OCI-LY1 (cell line): ENCODE data around the gene PHLPP1.

Source experiments
- H2AFZ ChIP-seq: fragments of 200-600 bp; sonication (generic), shearing (Covaris generic); 2 replicates; pipeline ENCODE4 v1.6.0; 2014; ENCODE audit warnings: antibody characterized with exemption, mild to moderate bottlenecking, low read length
- H3F3A ChIP-seq: fragments of 200-600 bp; sonication (generic), shearing (Covaris generic); 2 replicates; pipeline ENCODE4 v1.6.0; 2014; ENCODE audit warnings: mild to moderate bottlenecking, antibody characterized with exemption, low read length, moderate library complexity; ENCODE audit not compliant: insufficient read depth
- H3K27ac ChIP-seq: fragments of 200-600 bp; sonication (generic); 2 replicates; pipeline ENCODE4 v1.5.1; 2014; ENCODE audit warnings: low read length, mixed run types, mild to moderate bottlenecking, low read depth; ENCODE audit not compliant: poor library complexity, severe bottlenecking
- H3K27me3 ChIP-seq: fragments of 200-600 bp; sonication (generic); 2 replicates; pipeline ENCODE4 v1.6.0; 2014; ENCODE audit warnings: antibody characterized with exemption, mild to moderate bottlenecking, low read length, moderate library complexity; ENCODE audit not compliant: insufficient read depth
- H3K36me3 ChIP-seq: fragments of 200-600 bp; sonication (generic); 2 replicates; pipeline ENCODE4 v1.6.1; 2014; ENCODE audit warnings: mild to moderate bottlenecking, antibody characterized with exemption, low read length, moderate library complexity, mixed read lengths; ENCODE audit not compliant: insufficient read depth
- H3K4me1 ChIP-seq: fragments of 200-600 bp; sonication (generic); 2 replicates; pipeline ENCODE4 v1.5.1; 2014; ENCODE audit warnings: mild to moderate bottlenecking, low read length, moderate library complexity; ENCODE audit not compliant: insufficient read depth, severe bottlenecking
- H3K4me2 ChIP-seq: fragments of 200-600 bp; sonication (generic), shearing (Covaris generic); 2 replicates; pipeline ENCODE4 v1.6.1; 2014; ENCODE audit warnings: low read length
- H3K4me3 ChIP-seq: fragments of 200-600 bp; sonication (generic); 2 replicates; pipeline ENCODE4 v1.5.1; 2014; ENCODE audit warnings: low read length, low read depth, mild to moderate bottlenecking, mixed read lengths; ENCODE audit not compliant: poor library complexity, severe bottlenecking
- H3K79me2 ChIP-seq: fragments of 200-600 bp; shearing (Covaris generic); 2 replicates; pipeline ENCODE4 v1.6.1; 2016; ENCODE audit warnings: mixed run types, low read length, mixed read lengths; ENCODE audit not compliant: insufficient read depth
- H3K9ac ChIP-seq: fragments of 200-600 bp; sonication (generic), shearing (Covaris generic); 2 replicates; pipeline ENCODE4 v1.6.1; 2014; ENCODE audit warnings: mild to moderate bottlenecking, low read length, mixed read lengths
- H3K9me2 ChIP-seq: fragments of 200-600 bp; sonication (generic), shearing (Covaris generic); 2 replicates; pipeline ENCODE4 v1.6.1; 2014; ENCODE audit warnings: low read depth, mild to moderate bottlenecking, low read length, mixed read lengths
- H3K9me3 ChIP-seq: fragments of 200-600 bp; shearing (Covaris generic); 2 replicates; pipeline ENCODE4 v1.6.1; 2014; ENCODE audit warnings: low read length, mixed read lengths
- H4K20me1 ChIP-seq: fragments of 200-600 bp; sonication (generic), shearing (Covaris generic); 2 replicates; pipeline ENCODE4 v1.6.0; 2016; ENCODE audit warnings: mild to moderate bottlenecking, low read length; ENCODE audit not compliant: insufficient read depth
- EZH2 ChIP-seq: fragments of 200-600 bp; sonication (generic), shearing (Covaris generic); IDR thresholded peaks from 2 replicates; pipeline ENCODE4 v1.8.0; 2017; ENCODE audit warnings: borderline replicate concordance, mixed run types, mild to moderate bottlenecking, antibody characterized with exemption, low read length, moderate library complexity, mixed read lengths
- TF ChIP-seq, protein P1 (sequence below): fragments of 200-600 bp; sonication (generic), shearing (Covaris generic); IDR thresholded peaks from 2 replicates; pipeline ENCODE4 v1.5.1; 2017; ENCODE audit warnings: mild to moderate bottlenecking, antibody characterized with exemption, low read length, moderate library complexity, mixed read lengths

The PHLPP1 gene

GRCh38 chr18:62730941-62731340 lies 15.6 kb downstream of the PHLPP1 start:
- Histone ChIP-seq H3K27me3 (no peaks in the 10 kb centered on the region), H3K36me3 (peaks cover 7% of the 10 kb centered on the region; the same call in 1 of the 2 replicates), H3K4me3 (no peak overlapping the region), H3K9ac (no peak overlapping the region), H3F3A (no peaks in the 10 kb centered on the region), H4K20me1 (no peaks in the 10 kb centered on the region), H3K4me1 (peaks cover 22% of the 10 kb centered on the region), H3K4me2 (no peak overlapping the region), H2AFZ (no peak overlapping the region), H3K9me2 (no peaks in the 10 kb centered on the region), H3K79me2 (0 out of 2 replicates have a peak, but pooled peaks cover 4% of the 10 kb centered on the region), H3K9me3 (peaks cover 3% of the 10 kb centered on the region; the same call in 1 of the 2 replicates), H3K27ac (no peak overlapping the region)
- TF ChIP-seq EZH2 = no peak
- TF ChIP-seq, protein P1, sequence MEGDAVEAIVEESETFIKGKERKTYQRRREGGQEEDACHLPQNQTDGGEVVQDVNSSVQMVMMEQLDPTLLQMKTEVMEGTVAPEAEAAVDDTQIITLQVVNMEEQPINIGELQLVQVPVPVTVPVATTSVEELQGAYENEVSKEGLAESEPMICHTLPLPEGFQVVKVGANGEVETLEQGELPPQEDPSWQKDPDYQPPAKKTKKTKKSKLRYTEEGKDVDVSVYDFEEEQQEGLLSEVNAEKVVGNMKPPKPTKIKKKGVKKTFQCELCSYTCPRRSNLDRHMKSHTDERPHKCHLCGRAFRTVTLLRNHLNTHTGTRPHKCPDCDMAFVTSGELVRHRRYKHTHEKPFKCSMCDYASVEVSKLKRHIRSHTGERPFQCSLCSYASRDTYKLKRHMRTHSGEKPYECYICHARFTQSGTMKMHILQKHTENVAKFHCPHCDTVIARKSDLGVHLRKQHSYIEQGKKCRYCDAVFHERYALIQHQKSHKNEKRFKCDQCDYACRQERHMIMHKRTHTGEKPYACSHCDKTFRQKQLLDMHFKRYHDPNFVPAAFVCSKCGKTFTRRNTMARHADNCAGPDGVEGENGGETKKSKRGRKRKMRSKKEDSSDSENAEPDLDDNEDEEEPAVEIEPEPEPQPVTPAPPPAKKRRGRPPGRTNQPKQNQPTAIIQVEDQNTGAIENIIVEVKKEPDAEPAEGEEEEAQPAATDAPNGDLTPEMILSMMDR = no peak

GRCh38 chr18:62732617-62733016 lies 17.3 kb downstream of the PHLPP1 start:
- no peaks in the 10 kb centered on the region for H3F3A ChIP-seq
- TF ChIP-seq, protein P1 = no peak
- no peak for TF ChIP-seq EZH2

GRCh38 chr18:62734290-62734689 lies 18.9 kb downstream of the PHLPP1 start:
- 0 out of 2 replicates have a peak, but pooled peaks cover 4% of the 10 kb centered on the region for H3K79me2 ChIP-seq
- no peaks in the 10 kb centered on the region for H4K20me1 ChIP-seq

More at GRCh38 chr18:62732617-62733016, 17.3 kb downstream of the PHLPP1 start:
- Histone ChIP-seq H3K9me3 (peaks cover 3% of the 10 kb centered on the region; the same call in 1 of the 2 replicates), H3K9me2 (no peaks in the 10 kb centered on the region), H3K4me3 (no peak overlapping the region), H3K27ac (no peak overlapping the region), H3K27me3 (no peaks in the 10 kb centered on the region), H3K79me2 (0 out of 2 replicates have a peak, but pooled peaks cover 4% of the 10 kb centered on the region), H3K9ac (no peak overlapping the region), H4K20me1 (no peaks in the 10 kb centered on the region), H2AFZ (no peak overlapping the region), H3K36me3 (peaks cover 7% of the 10 kb centered on the region; the same call in 1 of the 2 replicates), H3K4me2 (no peak overlapping the region), H3K4me1 (peaks cover 18% of the 10 kb centered on the region)

More at GRCh38 chr18:62734290-62734689, 18.9 kb downstream of the PHLPP1 start:
- Histone ChIP-seq H3K27ac (no peak overlapping the region), H3F3A (no peaks in the 10 kb centered on the region), H3K9ac (no peak overlapping the region), H2AFZ (no peak overlapping the region), H3K4me2 (no peak overlapping the region), H3K9me2 (no peaks in the 10 kb centered on the region), H3K27me3 (no peaks in the 10 kb centered on the region), H3K4me1 (peaks cover 11% of the 10 kb centered on the region), H3K9me3 (peaks cover 3% of the 10 kb centered on the region; the same call in 1 of the 2 replicates), H3K36me3 (peaks cover 7% of the 10 kb centered on the region; the same call in 1 of the 2 replicates), H3K4me3 (no peak overlapping the region)
- TF ChIP-seq EZH2 = no peak
- TF ChIP-seq, protein P1 = no peak
